OCI-LY1 (cell line): Measurements from ENCODE around the gene SEMA4A.

ENCODE experiments used
- H2AFZ ChIP-seq: fragments of 200-600 bp; sonication (generic), shearing (Covaris generic); 2 replicates; pipeline ENCODE4 v1.6.0; 2014; ENCODE audit warnings: antibody characterized with exemption, mild to moderate bottlenecking, low read length
- H3F3A ChIP-seq: fragments of 200-600 bp; sonication (generic), shearing (Covaris generic); 2 replicates; pipeline ENCODE4 v1.6.0; 2014; ENCODE audit warnings: mild to moderate bottlenecking, antibody characterized with exemption, low read length, moderate library complexity; ENCODE audit not compliant: insufficient read depth
- H3K27ac ChIP-seq: fragments of 200-600 bp; sonication (generic); 2 replicates; pipeline ENCODE4 v1.5.1; 2014; ENCODE audit warnings: low read length, mixed run types, mild to moderate bottlenecking, low read depth; ENCODE audit not compliant: poor library complexity, severe bottlenecking
- H3K27me3 ChIP-seq: fragments of 200-600 bp; sonication (generic); 2 replicates; pipeline ENCODE4 v1.6.0; 2014; ENCODE audit warnings: antibody characterized with exemption, mild to moderate bottlenecking, low read length, moderate library complexity; ENCODE audit not compliant: insufficient read depth
- H3K36me3 ChIP-seq: fragments of 200-600 bp; sonication (generic); 2 replicates; pipeline ENCODE4 v1.6.1; 2014; ENCODE audit warnings: mild to moderate bottlenecking, antibody characterized with exemption, low read length, moderate library complexity, mixed read lengths; ENCODE audit not compliant: insufficient read depth
- H3K4me1 ChIP-seq: fragments of 200-600 bp; sonication (generic); 2 replicates; pipeline ENCODE4 v1.5.1; 2014; ENCODE audit warnings: mild to moderate bottlenecking, low read length, moderate library complexity; ENCODE audit not compliant: insufficient read depth, severe bottlenecking
- H3K4me2 ChIP-seq: fragments of 200-600 bp; sonication (generic), shearing (Covaris generic); 2 replicates; pipeline ENCODE4 v1.6.1; 2014; ENCODE audit warnings: low read length
- H3K4me3 ChIP-seq: fragments of 200-600 bp; sonication (generic); 2 replicates; pipeline ENCODE4 v1.5.1; 2014; ENCODE audit warnings: low read length, low read depth, mild to moderate bottlenecking, mixed read lengths; ENCODE audit not compliant: poor library complexity, severe bottlenecking
- H3K79me2 ChIP-seq: fragments of 200-600 bp; shearing (Covaris generic); 2 replicates; pipeline ENCODE4 v1.6.1; 2016; ENCODE audit warnings: mixed run types, low read length, mixed read lengths; ENCODE audit not compliant: insufficient read depth
- H3K9ac ChIP-seq: fragments of 200-600 bp; sonication (generic), shearing (Covaris generic); 2 replicates; pipeline ENCODE4 v1.6.1; 2014; ENCODE audit warnings: mild to moderate bottlenecking, low read length, mixed read lengths
- H3K9me2 ChIP-seq: fragments of 200-600 bp; sonication (generic), shearing (Covaris generic); 2 replicates; pipeline ENCODE4 v1.6.1; 2014; ENCODE audit warnings: low read depth, mild to moderate bottlenecking, low read length, mixed read lengths
- H3K9me3 ChIP-seq: fragments of 200-600 bp; shearing (Covaris generic); 2 replicates; pipeline ENCODE4 v1.6.1; 2014; ENCODE audit warnings: low read length, mixed read lengths
- H4K20me1 ChIP-seq: fragments of 200-600 bp; sonication (generic), shearing (Covaris generic); 2 replicates; pipeline ENCODE4 v1.6.0; 2016; ENCODE audit warnings: mild to moderate bottlenecking, low read length; ENCODE audit not compliant: insufficient read depth
- EZH2 ChIP-seq: fragments of 200-600 bp; sonication (generic), shearing (Covaris generic); IDR thresholded peaks from 2 replicates; pipeline ENCODE4 v1.8.0; 2017; ENCODE audit warnings: borderline replicate concordance, mixed run types, mild to moderate bottlenecking, antibody characterized with exemption, low read length, moderate library complexity, mixed read lengths
- TF ChIP-seq, protein P1 (sequence below): fragments of 200-600 bp; sonication (generic), shearing (Covaris generic); IDR thresholded peaks from 2 replicates; pipeline ENCODE4 v1.5.1; 2017; ENCODE audit warnings: mild to moderate bottlenecking, antibody characterized with exemption, low read length, moderate library complexity, mixed read lengths

SEMA4A gene

GRCh38 chr1:156212130-156212529 lies 58.7 kb downstream of the SEMA4A start:
- no peaks in the 10 kb centered on the region for H4K20me1 ChIP-seq
- peaks cover 45% of the 10 kb centered on the region; the same call in 1 of the 2 replicates for H3K36me3 ChIP-seq
- peaks cover 7% of the 10 kb centered on the region; the same call in 1 of the 2 replicates for H3K79me2 ChIP-seq
- H3K4me1 ChIP-seq = peaks cover 19% of the 10 kb centered on the region
- peak overlapping the region; percentile 88 for H3K4me2 ChIP-seq
- H3K9me2 ChIP-seq = no peaks in the 10 kb centered on the region
- no peaks in the 10 kb centered on the region for H3K9me3 ChIP-seq
- H3F3A ChIP-seq = no peaks in the 10 kb centered on the region
- H2AFZ ChIP-seq = no peak overlapping the region
- peak overlapping the region; percentile 80 for H3K4me3 ChIP-seq
- no peaks in the 10 kb centered on the region for H3K27me3 ChIP-seq
- H3K9ac ChIP-seq = peak overlapping the region; percentile 74
- peak overlapping the region; percentile 80 for H3K27ac ChIP-seq
- TF ChIP-seq EZH2 = no peak
- TF ChIP-seq, protein P1, sequence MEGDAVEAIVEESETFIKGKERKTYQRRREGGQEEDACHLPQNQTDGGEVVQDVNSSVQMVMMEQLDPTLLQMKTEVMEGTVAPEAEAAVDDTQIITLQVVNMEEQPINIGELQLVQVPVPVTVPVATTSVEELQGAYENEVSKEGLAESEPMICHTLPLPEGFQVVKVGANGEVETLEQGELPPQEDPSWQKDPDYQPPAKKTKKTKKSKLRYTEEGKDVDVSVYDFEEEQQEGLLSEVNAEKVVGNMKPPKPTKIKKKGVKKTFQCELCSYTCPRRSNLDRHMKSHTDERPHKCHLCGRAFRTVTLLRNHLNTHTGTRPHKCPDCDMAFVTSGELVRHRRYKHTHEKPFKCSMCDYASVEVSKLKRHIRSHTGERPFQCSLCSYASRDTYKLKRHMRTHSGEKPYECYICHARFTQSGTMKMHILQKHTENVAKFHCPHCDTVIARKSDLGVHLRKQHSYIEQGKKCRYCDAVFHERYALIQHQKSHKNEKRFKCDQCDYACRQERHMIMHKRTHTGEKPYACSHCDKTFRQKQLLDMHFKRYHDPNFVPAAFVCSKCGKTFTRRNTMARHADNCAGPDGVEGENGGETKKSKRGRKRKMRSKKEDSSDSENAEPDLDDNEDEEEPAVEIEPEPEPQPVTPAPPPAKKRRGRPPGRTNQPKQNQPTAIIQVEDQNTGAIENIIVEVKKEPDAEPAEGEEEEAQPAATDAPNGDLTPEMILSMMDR = no peak

- H3K27me3 ChIP-seq = no peaks in the 10 kb centered on the region
- H3K4me3 ChIP-seq = peak within 1 kb of the TSS; percentile 80
- peak within 1 kb of the TSS; percentile 88 for H3K4me2 ChIP-seq
- TF ChIP-seq, protein P1 = no peak
- TF ChIP-seq EZH2 = no peak
- H3K9me2 ChIP-seq = no peaks in the 10 kb centered on the region
- H3K36me3 ChIP-seq = peaks cover 39% of the 10 kb centered on the region; the same call in 1 of the 2 replicates
- H3K27ac ChIP-seq = peak within 1 kb of the TSS; percentile 80
- no peak within 1 kb of the TSS for H2AFZ ChIP-seq
- no peaks in the 10 kb centered on the region for H3F3A ChIP-seq
- H3K9ac ChIP-seq = peak within 1 kb of the TSS; percentile 74
- H4K20me1 ChIP-seq = no peaks in the 10 kb centered on the region
- no peaks in the 10 kb centered on the region for H3K9me3 ChIP-seq
- H3K4me1 ChIP-seq = peaks cover 19% of the 10 kb centered on the region
- peaks cover 10% of the 10 kb centered on the region; the same call in 1 of the 2 replicates for H3K79me2 ChIP-seq
Observed at GRCh38 chr1:156212833-156213643, 59.7 kb downstream of the SEMA4A start, which contains the start of gene PMF1. PMF1 (plus strand) TSS chr1:156213007; CDS start chr1:156213016, 9 bp downstream.

- peak overlapping the region; percentile 80 for H3K27ac ChIP-seq
- no peaks in the 10 kb centered on the region for H3K27me3 ChIP-seq
- H2AFZ ChIP-seq = no peak overlapping the region
- no peaks in the 10 kb centered on the region for H3K9me3 ChIP-seq
- peak overlapping the region; percentile 80 for H3K4me3 ChIP-seq
- peaks cover 19% of the 10 kb centered on the region for H3K4me1 ChIP-seq
- H3K9me2 ChIP-seq = no peaks in the 10 kb centered on the region
- peaks cover 35% of the 10 kb centered on the region; the same call in 1 of the 2 replicates for H3K36me3 ChIP-seq
- H3K4me2 ChIP-seq = peak overlapping the region; percentile 88
- peaks cover 12% of the 10 kb centered on the region; the same call in 1 of the 2 replicates for H3K79me2 ChIP-seq
- H3F3A ChIP-seq = no peaks in the 10 kb centered on the region
- no peak for TF ChIP-seq EZH2
- TF ChIP-seq, protein P1 = no peak
- H4K20me1 ChIP-seq = no peaks in the 10 kb centered on the region
- peak overlapping the region; percentile 74 for H3K9ac ChIP-seq
Observed at GRCh38 chr1:156213644-156213966, 60.2 kb downstream of the SEMA4A start.
